ENCODE results near the gene CAND2.
A peak's percentile ranks its signal among the peaks of the same experiment; 100 is the strongest.

The CAND2 gene

DNA sequence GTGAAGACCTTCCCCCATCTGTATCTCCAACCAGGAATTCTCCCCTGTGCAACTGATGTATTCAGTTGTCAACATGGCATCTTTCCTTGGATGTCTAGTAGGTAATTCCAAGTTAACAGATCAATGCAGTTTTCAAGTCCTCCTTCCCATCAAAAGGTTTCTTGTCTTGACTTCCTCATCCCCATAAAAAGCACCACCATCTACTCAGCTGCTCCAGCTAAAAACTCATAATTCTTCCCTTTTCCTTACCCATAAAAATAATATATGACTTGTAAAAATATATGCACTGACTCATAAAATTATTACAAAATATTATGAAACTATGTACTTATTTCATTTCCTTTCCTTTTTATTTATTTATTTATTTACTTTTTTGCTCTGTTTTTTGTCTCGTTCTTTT lies 5.0 kb upstream of the CAND2 start:
- TF ChIP-seq, protein P1, sequence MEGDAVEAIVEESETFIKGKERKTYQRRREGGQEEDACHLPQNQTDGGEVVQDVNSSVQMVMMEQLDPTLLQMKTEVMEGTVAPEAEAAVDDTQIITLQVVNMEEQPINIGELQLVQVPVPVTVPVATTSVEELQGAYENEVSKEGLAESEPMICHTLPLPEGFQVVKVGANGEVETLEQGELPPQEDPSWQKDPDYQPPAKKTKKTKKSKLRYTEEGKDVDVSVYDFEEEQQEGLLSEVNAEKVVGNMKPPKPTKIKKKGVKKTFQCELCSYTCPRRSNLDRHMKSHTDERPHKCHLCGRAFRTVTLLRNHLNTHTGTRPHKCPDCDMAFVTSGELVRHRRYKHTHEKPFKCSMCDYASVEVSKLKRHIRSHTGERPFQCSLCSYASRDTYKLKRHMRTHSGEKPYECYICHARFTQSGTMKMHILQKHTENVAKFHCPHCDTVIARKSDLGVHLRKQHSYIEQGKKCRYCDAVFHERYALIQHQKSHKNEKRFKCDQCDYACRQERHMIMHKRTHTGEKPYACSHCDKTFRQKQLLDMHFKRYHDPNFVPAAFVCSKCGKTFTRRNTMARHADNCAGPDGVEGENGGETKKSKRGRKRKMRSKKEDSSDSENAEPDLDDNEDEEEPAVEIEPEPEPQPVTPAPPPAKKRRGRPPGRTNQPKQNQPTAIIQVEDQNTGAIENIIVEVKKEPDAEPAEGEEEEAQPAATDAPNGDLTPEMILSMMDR (IDR thresholded peaks at IDR 0.05; ENCODE audit: low read length): no peak
- TF ChIP-seq EZH2 (IDR thresholded peaks at IDR 0.05; ENCODE audit: borderline replicate concordance, low read length): no peak
- no peaks in the 10 kb centered on the region for H3K4me1 ChIP-seq (ENCODE audit: insufficient read depth, low read length, severe bottlenecking)
- no peak overlapping the region for H2AFZ ChIP-seq (ENCODE audit: low read length)
- H3K27ac ChIP-seq (ENCODE audit: low read depth, low read length, poor library complexity, severe bottlenecking): no peak overlapping the region
- peaks cover 6% of the 10 kb centered on the region; the same call in 1 of the 2 replicates for H3K27me3 ChIP-seq (ENCODE audit: insufficient read depth, low read length)
- H4K20me1 ChIP-seq (ENCODE audit: insufficient read depth, low read length): no peaks in the 10 kb centered on the region
- no peaks in the 10 kb centered on the region for H3F3A ChIP-seq (ENCODE audit: insufficient read depth, low read length)
- H3K9ac ChIP-seq (ENCODE audit: low read length): no peak overlapping the region
- no peak overlapping the region for H3K4me3 ChIP-seq (ENCODE audit: low read depth, low read length, poor library complexity, severe bottlenecking)
- H3K9me3 ChIP-seq (ENCODE audit: low read length): no peaks in the 10 kb centered on the region
- no peak overlapping the region for H3K4me2 ChIP-seq (ENCODE audit: low read length)
- H3K36me3 ChIP-seq (ENCODE audit: insufficient read depth, low read length): no peaks in the 10 kb centered on the region
- no peaks in the 10 kb centered on the region for H3K79me2 ChIP-seq (ENCODE audit: insufficient read depth, low read length)
- no peaks in the 10 kb centered on the region for H3K9me2 ChIP-seq (ENCODE audit: low read depth, low read length)

DNA sequence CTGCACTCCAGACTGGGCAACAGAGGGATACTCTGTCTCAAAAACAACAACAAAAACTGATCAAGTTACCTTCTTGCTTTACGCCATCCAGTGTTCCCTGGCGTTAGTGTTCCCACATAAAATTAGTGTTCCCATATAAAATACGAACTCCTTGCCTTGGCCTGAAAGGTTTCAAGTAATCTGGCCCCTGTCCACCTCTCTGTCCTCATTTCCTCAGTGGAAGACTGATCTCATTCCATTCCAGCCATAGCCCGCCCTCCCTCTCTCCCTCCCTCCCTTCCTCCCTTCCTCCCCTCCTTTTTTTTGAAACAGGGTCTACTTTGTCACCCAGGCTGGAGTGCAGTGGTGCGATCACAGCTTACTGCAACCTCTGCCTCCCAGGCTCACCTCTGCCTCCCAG lies 2.8 kb upstream of the CAND2 start:
- H3K4me3 ChIP-seq (ENCODE audit: low read depth, low read length, poor library complexity, severe bottlenecking): no peak overlapping the region
- H3K4me1 ChIP-seq (ENCODE audit: insufficient read depth, low read length, severe bottlenecking): peaks cover 4% of the 10 kb centered on the region
- no peaks in the 10 kb centered on the region for H3K79me2 ChIP-seq (ENCODE audit: insufficient read depth, low read length)
- H3K36me3 ChIP-seq (ENCODE audit: insufficient read depth, low read length): no peaks in the 10 kb centered on the region
- no peaks in the 10 kb centered on the region for H3K9me2 ChIP-seq (ENCODE audit: low read depth, low read length)
- H3F3A ChIP-seq (ENCODE audit: insufficient read depth, low read length): no peaks in the 10 kb centered on the region
- no peaks in the 10 kb centered on the region for H4K20me1 ChIP-seq (ENCODE audit: insufficient read depth, low read length)
- no peak overlapping the region for H3K27ac ChIP-seq (ENCODE audit: low read depth, low read length, poor library complexity, severe bottlenecking)
- H3K4me2 ChIP-seq (ENCODE audit: low read length): no peak overlapping the region
- no peak overlapping the region for H3K9ac ChIP-seq (ENCODE audit: low read length)
- no peak overlapping the region for H2AFZ ChIP-seq (ENCODE audit: low read length)
- H3K27me3 ChIP-seq (ENCODE audit: insufficient read depth, low read length): peaks cover 6% of the 10 kb centered on the region; the same call in 1 of the 2 replicates
- TF ChIP-seq, protein P1 (IDR thresholded peaks at IDR 0.05; ENCODE audit: low read length): no peak
- no peak for TF ChIP-seq EZH2 (IDR thresholded peaks at IDR 0.05; ENCODE audit: borderline replicate concordance, low read length)
- H3K9me3 ChIP-seq (ENCODE audit: low read length): no peaks in the 10 kb centered on the region

DNA sequence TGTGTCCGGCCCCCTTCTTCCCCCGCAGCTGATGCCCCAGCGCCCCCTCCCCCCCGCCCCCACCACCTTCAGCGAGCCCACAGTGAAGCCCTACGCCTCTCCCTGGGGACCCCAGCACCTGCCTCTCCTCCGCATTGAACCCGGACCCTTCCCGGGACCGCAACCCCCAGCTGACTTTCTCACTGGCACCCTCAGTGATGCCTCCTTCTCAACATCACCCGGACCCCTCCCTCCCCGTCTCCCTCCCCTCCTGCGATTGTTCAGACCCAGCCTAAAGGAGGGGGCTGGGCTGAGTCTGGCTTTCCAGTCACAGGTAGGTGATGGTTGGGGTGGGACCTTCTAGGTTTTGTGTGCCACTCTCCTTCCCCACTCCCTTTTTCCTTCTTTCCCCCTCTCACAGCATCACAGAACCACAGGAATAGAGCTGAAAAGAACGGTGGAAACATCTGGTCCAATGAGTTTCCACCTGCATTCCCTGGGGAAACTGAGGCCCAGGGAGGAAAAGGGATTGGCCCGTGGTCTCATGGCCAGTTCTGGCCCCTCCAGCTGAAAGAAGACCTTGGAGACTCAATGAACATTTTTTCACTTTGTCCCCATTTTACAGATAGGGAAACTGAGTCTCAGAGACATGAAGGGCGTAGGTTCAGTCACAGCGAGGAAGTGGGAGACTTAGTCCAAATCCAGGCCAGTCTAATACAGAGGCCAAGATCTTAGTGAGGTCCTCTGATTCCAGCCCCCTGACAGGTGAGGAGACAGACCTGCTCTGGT lies 828 bp downstream of the CAND2 start:
- no peaks in the 10 kb centered on the region for H3K9me2 ChIP-seq (ENCODE audit: low read depth, low read length)
- H3K4me1 ChIP-seq (ENCODE audit: insufficient read depth, low read length, severe bottlenecking): peaks cover 4% of the 10 kb centered on the region
- H3K4me3 ChIP-seq (ENCODE audit: low read depth, low read length, poor library complexity, severe bottlenecking): peak overlapping the region; percentile 60
- H3F3A ChIP-seq (ENCODE audit: insufficient read depth, low read length): no peaks in the 10 kb centered on the region
- no peak overlapping the region for H3K27ac ChIP-seq (ENCODE audit: low read depth, low read length, poor library complexity, severe bottlenecking)
- no peak overlapping the region for H2AFZ ChIP-seq (ENCODE audit: low read length)
- peaks cover 6% of the 10 kb centered on the region; the same call in 1 of the 2 replicates for H3K27me3 ChIP-seq (ENCODE audit: insufficient read depth, low read length)
- H4K20me1 ChIP-seq (ENCODE audit: insufficient read depth, low read length): no peaks in the 10 kb centered on the region
- TF ChIP-seq EZH2 (IDR thresholded peaks at IDR 0.05; ENCODE audit: borderline replicate concordance, low read length): no peak
- TF ChIP-seq, protein P1 (IDR thresholded peaks at IDR 0.05; ENCODE audit: low read length): no peak
- H3K79me2 ChIP-seq (ENCODE audit: insufficient read depth, low read length): no peaks in the 10 kb centered on the region
- H3K9ac ChIP-seq (ENCODE audit: low read length): no peak overlapping the region; the same call in 1 of the 2 replicates
- H3K36me3 ChIP-seq (ENCODE audit: insufficient read depth, low read length): no peaks in the 10 kb centered on the region
- no peaks in the 10 kb centered on the region for H3K9me3 ChIP-seq (ENCODE audit: low read length)
- peak overlapping the region; percentile 71; the same call in 1 of the 2 replicates for H3K4me2 ChIP-seq (ENCODE audit: low read length)

Measured in OCI-LY1 (cell line).